Common myeloid progenitor, CD34-positive (primary cell): ENCODE data around the gene RUNX1.

Source experiments
- CTCF ChIA-PET: fragments of 350-600 bp; sonication (Branson Sonifier 250); formaldehyde crosslinking; loops from one replicate; lab custom pipeline; 2021; ENCODE audit warnings: antibody characterized with exemption; lab: Charles Lee
- POLR2A ChIA-PET: fragments of 350-600 bp; sonication (Branson Sonifier 250); formaldehyde crosslinking; loops from one replicate; lab custom pipeline; 2021; ENCODE audit warnings: antibody characterized with exemption; lab: Charles Lee
- DNase-seq, 3 donors: peaks; one replicate each; pipeline versions ENCODE4 v3.0.0 to v3.0.0-alpha.2; 2013
- H3K27ac ChIP-seq, 2 experiments: 1 replicate in 1 of 2; 2 replicates in 1 of 2; pipeline ENCODE4 v1.7.0; 2013; ENCODE audit warnings: inconsistent platforms in 2 of 2, low read length in 2 of 2, mild to moderate bottlenecking in 2 of 2, low read depth in 1 of 2, moderate library complexity in 1 of 2; ENCODE audit not compliant: severe bottlenecking in 2 of 2, insufficient read depth in 1 of 2, poor library complexity in 1 of 2
- H3K27me3 ChIP-seq, 5 experiments: replicated peaks in 2 of 5; 1 replicate in 3 of 5; 2 replicates in 2 of 5; pipeline versions ENCODE4 v1.6.1 to v1.7.0; 2013; ENCODE audit warnings: low read length in 4 of 5, mild to moderate bottlenecking in 2 of 5, moderate library complexity in 2 of 5, inconsistent platforms in 1 of 5; ENCODE audit not compliant: insufficient read depth in 5 of 5, control insufficient read depth in 4 of 5
- H3K36me3 ChIP-seq, 4 experiments: 1 replicate in 2 of 4; 2 replicates in 2 of 4; pipeline versions ENCODE4 v1.6.1 to v1.7.0; 2013; ENCODE audit warnings: low read length in 3 of 4, control low read depth in 1 of 4, mild to moderate bottlenecking in 1 of 4; ENCODE audit not compliant: control insufficient read depth in 4 of 4, insufficient read depth in 4 of 4
- H3K4me1 ChIP-seq, 4 experiments: 1 replicate in 3 of 4; 2 replicates in 1 of 4; pipeline versions ENCODE4 v1.6.1 to v1.7.1; 2013; ENCODE audit warnings: low read length in 3 of 4, mild to moderate bottlenecking in 3 of 4, control low read depth in 1 of 4, inconsistent platforms in 1 of 4, moderate library complexity in 1 of 4; ENCODE audit not compliant: control insufficient read depth in 4 of 4, insufficient read depth in 4 of 4; ENCODE audit errors: control extremely low read depth in 1 of 4
- H3K4me3 ChIP-seq, 7 experiments: 1 replicate in 4 of 7; 2 replicates in 3 of 7; pipeline versions ENCODE4 v1.5.1 to v1.7.0; 2013; ENCODE audit warnings: mild to moderate bottlenecking in 7 of 7, low read length in 6 of 7, moderate library complexity in 6 of 7, inconsistent platforms in 2 of 7, low read depth in 2 of 7, control low read depth in 1 of 7; ENCODE audit not compliant: insufficient read depth in 4 of 7, control insufficient read depth in 1 of 7; ENCODE audit errors: extremely low read depth in 1 of 7
- H3K9me3 ChIP-seq, 5 experiments: 1 replicate in 4 of 5; 2 replicates in 1 of 5; pipeline versions ENCODE4 v1.6.1 to v1.7.1; 2013; ENCODE audit warnings: low read length in 4 of 5, mild to moderate bottlenecking in 2 of 5, inconsistent platforms in 1 of 5, low read depth in 1 of 5, moderate library complexity in 1 of 5; ENCODE audit not compliant: control insufficient read depth in 4 of 5, insufficient read depth in 2 of 5; ENCODE audit errors: control extremely low read depth in 1 of 5
- WGBS: methylation state at CpG from one replicate; pipeline ENCODE4 v1.1.5; 2013; ENCODE audit not compliant: insufficient coverage; 5-methylcytosine and 5-hydroxymethylcytosine counted together

RUNX1 gene

DNA sequence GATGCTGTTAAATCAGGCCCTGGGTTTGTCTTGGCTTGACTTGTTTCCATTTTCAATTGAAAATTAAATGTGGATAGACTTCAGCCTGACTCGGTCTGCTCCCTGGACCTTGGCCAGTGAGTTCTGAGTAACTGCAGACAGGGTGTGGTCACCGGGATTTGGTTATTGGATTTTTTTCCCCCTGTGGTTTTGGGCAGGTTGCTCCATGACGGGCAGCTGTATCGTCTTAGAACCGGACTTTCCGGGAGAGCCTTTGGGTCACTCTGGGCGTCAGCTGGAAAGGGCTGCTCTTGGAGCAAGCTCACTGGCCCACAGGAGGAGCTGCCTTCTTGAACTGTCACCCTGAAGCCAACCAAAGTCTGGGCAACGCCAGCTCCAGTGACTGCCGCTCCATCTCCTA is 305.3 kb downstream of the RUNX1 start:
- WGBS, result 84% methylated on average over 9 of the region's 9 CpGs
- Histone ChIP-seq H3K9me3 (no peaks in the 10 kb centered on the region), H3K4me1 (peaks cover 0 to 12% (median 6%) of the 10 kb centered on the region in 4 experiments), H3K27ac (no peak overlapping the region), H3K4me3 (no peak overlapping the region), H3K36me3 (no peaks in the 10 kb centered on the region), H3K27me3 (peaks cover 0 to 3% (median 0%) of the 10 kb centered on the region in 5 experiments)
- ChIA-PET POLR2A (no interaction called here), CTCF (interaction anchor here (0.5 to 1.8 kb wide), 4 partner anchors 23 to 1096 kb away, joined by 3 to 5 read pairs (median 4); no protein-coding TSS in a partner anchor)
- DNase-seq, result no peak

DNA sequence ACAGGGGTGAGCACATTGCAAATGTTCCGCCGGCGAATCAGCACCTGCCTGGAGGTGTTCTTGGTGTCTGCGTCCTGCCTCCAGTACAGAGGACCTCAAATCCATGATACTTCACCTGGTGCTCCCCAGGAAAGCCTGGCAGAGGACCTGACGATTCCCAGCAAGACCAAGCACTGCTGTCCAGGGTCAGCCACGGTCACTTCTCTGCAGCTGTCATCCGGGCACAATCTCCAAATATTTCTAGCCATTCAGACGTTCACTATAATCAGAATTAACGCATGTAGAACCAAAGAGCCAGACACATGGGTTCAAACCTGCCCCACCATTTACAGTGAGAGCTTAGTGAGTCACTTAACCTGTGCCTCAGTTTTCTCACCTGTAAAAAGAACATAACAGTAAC is 305.8 kb downstream of the RUNX1 start:
- Histone ChIP-seq H3K27ac (no peak overlapping the region), H3K4me3 (no peak overlapping the region), H3K27me3 (peaks cover 0 to 3% (median 0%) of the 10 kb centered on the region in 5 experiments), H3K36me3 (no peaks in the 10 kb centered on the region), H3K4me1 (peaks cover 0 to 12% (median 6%) of the 10 kb centered on the region in 4 experiments), H3K9me3 (no peaks in the 10 kb centered on the region)
- ChIA-PET POLR2A (no interaction called here), CTCF (interaction anchor here (0.9 to 1.8 kb wide), 3 partner anchors 23 to 1097 kb away, joined by 3 to 5 read pairs (median 4); no protein-coding TSS in a partner anchor)
- WGBS, result 100% methylated on average over 4 of the region's 9 CpGs
- no peak for DNase-seq

DNA sequence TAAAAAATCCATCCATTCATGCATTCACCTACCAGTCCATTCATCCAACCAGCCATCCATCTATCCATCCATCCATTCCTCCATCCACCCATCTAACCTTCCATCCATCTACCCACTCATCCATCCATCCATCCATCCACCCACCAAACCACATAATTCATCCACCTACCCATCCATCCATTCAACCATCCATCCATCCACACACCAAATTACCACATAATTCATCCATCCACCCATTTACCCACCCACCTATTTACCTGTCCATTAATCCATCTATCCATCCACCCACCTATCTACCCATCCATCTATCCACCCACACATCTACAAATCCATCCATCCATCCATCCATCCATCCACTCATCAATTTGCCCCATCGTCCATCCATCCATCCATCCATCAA is 308.9 kb downstream of the RUNX1 start:
- ChIA-PET CTCF (no interaction called here), POLR2A (no interaction called here)
- Histone ChIP-seq H3K36me3 (no peaks in the 10 kb centered on the region), H3K4me1 (peaks cover 0 to under 1% (median 0%) of the 10 kb centered on the region in 4 experiments), H3K9me3 (no peaks in the 10 kb centered on the region), H3K27ac (no peak overlapping the region), H3K4me3 (no peak overlapping the region), H3K27me3 (peaks cover 0 to 3% (median 0%) of the 10 kb centered on the region in 5 experiments)
- WGBS, result no CpG with 5 or more reads among the region's 1 CpG
- no peak for DNase-seq
